Activated T-cell treated with anti-CD3 and anti-CD28 coated beads for 1 hour (primary cell): Measurements from ENCODE around the gene SGCE.
"Not testable (repeated sequence)": the region's sequence is repeated elsewhere in the genome, so short reads cannot be mapped to it uniquely, and the experiment has no call there.

ENCODE experiments used
- DNase-seq: peaks from one replicate; pipeline ENCODE4 v3.0.0-alpha.2; 2020; ENCODE audit warnings: low read depth

The SGCE gene

GRCh38 chr7:94655848-94656657, at the start of gene SGCE:
Gene SGCE (minus strand): TSS chr7:94656133. CDS start chr7:94656098, 35 bp downstream.
- DNase-seq = peak; percentile 26

GRCh38 chr7:94705155-94706021, 49.5 kb upstream of the SGCE start:
- DNase-seq = not testable (repeated sequence)

- no peak for DNase-seq
Measured at GRCh38 chr7:94701555-94701973, 45.6 kb upstream of the SGCE start.

- no peak for DNase-seq
Measured at GRCh38 chr7:94700926-94701554, 45.1 kb upstream of the SGCE start.

- DNase-seq = no peak
Measured at GRCh38 chr7:94698275-94698674, 42.3 kb upstream of the SGCE start.

GRCh38 chr7:94697035-94697974, 41.4 kb upstream of the SGCE start:
- DNase-seq = no peak

GRCh38 chr7:94687810-94688209, 31.9 kb upstream of the SGCE start:
- DNase-seq = no peak

- DNase-seq = no peak
Measured at GRCh38 chr7:94687076-94687475, 31.1 kb upstream of the SGCE start.

GRCh38 chr7:94683066-94683465, 27.1 kb upstream of the SGCE start:
- DNase-seq = no peak

GRCh38 chr7:94679358-94679757, 23.4 kb upstream of the SGCE start:
- DNase-seq = no peak

- no peak for DNase-seq
Measured at GRCh38 chr7:94676431-94676830, 20.5 kb upstream of the SGCE start.

GRCh38 chr7:94675356-94675755, 19.4 kb upstream of the SGCE start:
- no peak for DNase-seq

- DNase-seq = no peak
Measured at GRCh38 chr7:94671444-94672235, 15.7 kb upstream of the SGCE start.

- no peak for DNase-seq
Measured at GRCh38 chr7:94669773-94670495, 14.0 kb upstream of the SGCE start.

- no peak for DNase-seq
Measured at GRCh38 chr7:94666879-94667587, 11.1 kb upstream of the SGCE start.

- DNase-seq = no peak
Measured at GRCh38 chr7:94665426-94665825, 9.5 kb upstream of the SGCE start.

GRCh38 chr7:94664023-94664422, 8.1 kb upstream of the SGCE start:
- no peak for DNase-seq

GRCh38 chr7:94662548-94662947, 6.6 kb upstream of the SGCE start:
- no peak for DNase-seq

GRCh38 chr7:94660006-94660405, 4.1 kb upstream of the SGCE start:
- no peak for DNase-seq
